Fibroblast of pulmonary artery (primary cell): ENCODE results near the gene FLVCR2.

ENCODE experiments used
- DNase-seq: peaks from one replicate; pipeline ENCODE4 v3.0.0-alpha.2; 2010; ENCODE audit warnings: low read depth
- H3K4me3 ChIP-seq: replicated peaks from 2 replicates; pipeline ENCODE4 v1.5.1; 2011; ENCODE audit warnings: low read depth, mild to moderate bottlenecking, control low read depth, low read length, moderate library complexity
- TF ChIP-seq, protein P1 (sequence below): IDR thresholded peaks from 2 replicates; pipeline ENCODE4 v1.5.1; 2011; ENCODE audit warnings: mild to moderate bottlenecking, control low read depth, low read length, inconsistent platforms; ENCODE audit errors: missing control alignments

FLVCR2 gene

GRCh38 chr14:75539162-75539560, 39.3 kb upstream of the FLVCR2 start:
- TF ChIP-seq, protein P1, sequence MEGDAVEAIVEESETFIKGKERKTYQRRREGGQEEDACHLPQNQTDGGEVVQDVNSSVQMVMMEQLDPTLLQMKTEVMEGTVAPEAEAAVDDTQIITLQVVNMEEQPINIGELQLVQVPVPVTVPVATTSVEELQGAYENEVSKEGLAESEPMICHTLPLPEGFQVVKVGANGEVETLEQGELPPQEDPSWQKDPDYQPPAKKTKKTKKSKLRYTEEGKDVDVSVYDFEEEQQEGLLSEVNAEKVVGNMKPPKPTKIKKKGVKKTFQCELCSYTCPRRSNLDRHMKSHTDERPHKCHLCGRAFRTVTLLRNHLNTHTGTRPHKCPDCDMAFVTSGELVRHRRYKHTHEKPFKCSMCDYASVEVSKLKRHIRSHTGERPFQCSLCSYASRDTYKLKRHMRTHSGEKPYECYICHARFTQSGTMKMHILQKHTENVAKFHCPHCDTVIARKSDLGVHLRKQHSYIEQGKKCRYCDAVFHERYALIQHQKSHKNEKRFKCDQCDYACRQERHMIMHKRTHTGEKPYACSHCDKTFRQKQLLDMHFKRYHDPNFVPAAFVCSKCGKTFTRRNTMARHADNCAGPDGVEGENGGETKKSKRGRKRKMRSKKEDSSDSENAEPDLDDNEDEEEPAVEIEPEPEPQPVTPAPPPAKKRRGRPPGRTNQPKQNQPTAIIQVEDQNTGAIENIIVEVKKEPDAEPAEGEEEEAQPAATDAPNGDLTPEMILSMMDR = no peak
- no peak overlapping the region for H3K4me3 ChIP-seq
- no peak for DNase-seq

- DNase-seq = no peak
- H3K4me3 ChIP-seq = no peak overlapping the region
- TF ChIP-seq, protein P1 = no peak
Measured at GRCh38 chr14:75539561-75540478, 38.6 kb upstream of the FLVCR2 start.

DNA sequence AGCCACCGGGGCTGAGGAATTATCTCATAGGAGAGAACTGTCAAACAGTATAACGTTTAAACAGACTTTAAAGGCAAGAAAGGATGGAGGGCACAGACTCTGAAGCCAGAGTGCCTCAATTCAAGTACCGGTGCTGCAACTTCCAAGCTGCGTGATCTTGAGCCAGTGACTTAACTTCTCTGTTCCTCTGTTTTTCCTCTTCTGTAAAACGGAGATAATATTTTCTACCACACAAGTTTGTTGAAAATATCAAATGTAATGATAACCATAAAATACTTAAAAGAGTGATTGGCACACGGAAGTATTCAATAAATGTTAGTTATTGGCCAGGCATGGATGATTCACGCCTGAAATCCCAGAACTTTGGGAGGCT, 38.0 kb upstream of the FLVCR2 start:
- no peak overlapping the region for H3K4me3 ChIP-seq
- TF ChIP-seq, protein P1 = no peak
- DNase-seq = no peak

GRCh38 chr14:75542588-75543091, 35.8 kb upstream of the FLVCR2 start:
- no peak overlapping the region for H3K4me3 ChIP-seq
- DNase-seq = peak; percentile 85
- TF ChIP-seq, protein P1 = no peak

- no peak for DNase-seq
- no peak overlapping the region for H3K4me3 ChIP-seq
Measured at GRCh38 chr14:75543253-75543652, 35.2 kb upstream of the FLVCR2 start.

GRCh38 chr14:75543786-75544185, 34.6 kb upstream of the FLVCR2 start:
- DNase-seq = no peak
- H3K4me3 ChIP-seq = no peak overlapping the region
- TF ChIP-seq, protein P1 = no peak

More at GRCh38 chr14:75543253-75543652, 35.2 kb upstream of the FLVCR2 start:
- TF ChIP-seq, protein P1 = no peak
